HG02759 (cell line): ENCODE results near the gene HEATR5B.

ENCODE experiments used
- ATAC-seq: cut with Tn5 transposase; IDR thresholded peaks from one replicate; pipeline ENCODE4 v1.9.1; 2021; ENCODE audit warnings: mild to moderate bottlenecking, moderate library complexity; ENCODE audit not compliant: unreplicated experiment

Gene HEATR5B

GRCh38 chr2:37083873-37084794, at the start of gene HEATR5B, which contains the start of gene GPATCH11:
Gene HEATR5B (minus strand): TSS chr2:37084372. CDS start chr2:37083414, 958 bp downstream.
Gene GPATCH11 (plus strand): TSS chr2:37084518. CDS start chr2:37088382, 3,864 bp downstream.
- peak; percentile 90 for ATAC-seq

- no peak for ATAC-seq
Measured at GRCh38 chr2:37132914-37133313, 48.7 kb upstream of the HEATR5B start.

- ATAC-seq, result no peak
Measured at GRCh38 chr2:37125416-37125815, 41.2 kb upstream of the HEATR5B start.

- no peak for ATAC-seq
Measured at GRCh38 chr2:37119157-37119556, 35.0 kb upstream of the HEATR5B start.

- no peak for ATAC-seq
Measured at GRCh38 chr2:37117566-37117965, 33.4 kb upstream of the HEATR5B start.

GRCh38 chr2:37111958-37112357, 27.8 kb upstream of the HEATR5B start:
- ATAC-seq, result no peak

- ATAC-seq, result no peak
Measured at GRCh38 chr2:37110306-37111212, 26.4 kb upstream of the HEATR5B start.

GRCh38 chr2:37109523-37109922, 25.4 kb upstream of the HEATR5B start:
- ATAC-seq, result no peak

GRCh38 chr2:37105150-37105549, 21.0 kb upstream of the HEATR5B start:
- no peak for ATAC-seq

GRCh38 chr2:37104178-37104577, 20.0 kb upstream of the HEATR5B start:
- ATAC-seq, result no peak

- ATAC-seq, result no peak
Measured at GRCh38 chr2:37102588-37102987, 18.4 kb upstream of the HEATR5B start.

GRCh38 chr2:37100054-37100453, 15.9 kb upstream of the HEATR5B start:
- ATAC-seq, result no peak

GRCh38 chr2:37098416-37099118, 14.4 kb upstream of the HEATR5B start:
- ATAC-seq, result no peak

GRCh38 chr2:37096568-37096967, 12.4 kb upstream of the HEATR5B start:
- ATAC-seq, result no peak

- peak; percentile 42 for ATAC-seq
Measured at GRCh38 chr2:37091873-37092272, 7.7 kb upstream of the HEATR5B start.

GRCh38 chr2:37090019-37090477, 5.9 kb upstream of the HEATR5B start:
- peak; percentile 88 for ATAC-seq

GRCh38 chr2:37085731-37086147, 1.6 kb upstream of the HEATR5B start:
- ATAC-seq, result no peak

GRCh38 chr2:37084797-37085196, 625 bp upstream of the HEATR5B start:
- no peak for ATAC-seq

- no peak for ATAC-seq
Measured at GRCh38 chr2:37080689-37081088, 3.5 kb downstream of the HEATR5B start.

GRCh38 chr2:37080266-37080665, 3.9 kb downstream of the HEATR5B start:
- ATAC-seq, result no peak

GRCh38 chr2:37070931-37071330, 13.2 kb downstream of the HEATR5B start:
- no peak for ATAC-seq
